Fibroblast of skin of back (primary cell): Measurements from ENCODE around the gene ZNF766. TPM values are rescaled to one million over a fixed set of nuclear protein-coding genes. Genes with fewer than 3 reads are reported as not detected.
"Not testable (repeated sequence)": the region's sequence is repeated elsewhere in the genome, so short reads cannot be mapped to it uniquely, and the experiment has no call there.

Experiments used
- DNase-seq: peaks from one replicate; pipeline ENCODE4 v3.0.0-alpha.2; 2013
- polyA plus RNA-seq, 2 experiments: library from polyadenylated mRNA; unstranded; fragments of 120-200 nt; gene quantifications; one replicate each; pipeline ENCODE4 v1.2.1, GENCODE V29; 2013; ENCODE audit not compliant: insufficient read length in 2 of 2

The ZNF766 gene
- polyA plus RNA-seq (2013, experiment 1 of 2; ENCODE audit: insufficient read length): 6.6 TPM
- 7.4 TPM for polyA plus RNA-seq (2013, experiment 2 of 2; ENCODE audit: insufficient read length)

- peak; percentile 94 for DNase-seq
Measured at GRCh38 chr19:52269338-52270261, at the start of gene ZNF766. ZNF766 (plus strand) TSS chr19:52269587; CDS start chr19:52269614, 27 bp downstream.

GRCh38 chr19:52219611-52220010 lies 49.8 kb upstream of the ZNF766 start:
- no peak for DNase-seq

GRCh38 chr19:52221031-52221430 lies 48.4 kb upstream of the ZNF766 start:
- no peak for DNase-seq

GRCh38 chr19:52221831-52222375 lies 47.5 kb upstream of the ZNF766 start:
- DNase-seq: no peak

- DNase-seq: no peak
Measured at GRCh38 chr19:52224211-52224610, 45.2 kb upstream of the ZNF766 start.

- DNase-seq: no peak
Measured at GRCh38 chr19:52226652-52227051, 42.7 kb upstream of the ZNF766 start.

- no peak for DNase-seq
Measured at GRCh38 chr19:52227196-52227940, 42.0 kb upstream of the ZNF766 start.

- DNase-seq: no peak
Measured at GRCh38 chr19:52227980-52228379, 41.4 kb upstream of the ZNF766 start.

GRCh38 chr19:52229524-52229923 lies 39.9 kb upstream of the ZNF766 start:
- DNase-seq: no peak

GRCh38 chr19:52230685-52231084 lies 38.7 kb upstream of the ZNF766 start:
- no peak for DNase-seq

GRCh38 chr19:52231154-52231910 lies 38.1 kb upstream of the ZNF766 start:
- DNase-seq: no peak

GRCh38 chr19:52234406-52234805 lies 35.0 kb upstream of the ZNF766 start:
- no peak for DNase-seq

GRCh38 chr19:52237197-52237596 lies 32.2 kb upstream of the ZNF766 start:
- no peak for DNase-seq

GRCh38 chr19:52237771-52238400 lies 31.5 kb upstream of the ZNF766 start:
- peak; percentile 62 for DNase-seq

GRCh38 chr19:52244021-52244420 lies 25.4 kb upstream of the ZNF766 start:
- no peak for DNase-seq

GRCh38 chr19:52248241-52248640 lies 21.1 kb upstream of the ZNF766 start:
- DNase-seq: peak; percentile 35

- no peak for DNase-seq
Measured at GRCh38 chr19:52258426-52258825, 11.0 kb upstream of the ZNF766 start.

GRCh38 chr19:52265556-52265955 lies 3.8 kb upstream of the ZNF766 start:
- not testable (repeated sequence) for DNase-seq

- DNase-seq: peak; percentile 27
Measured at GRCh38 chr19:52270266-52270885, 989 bp downstream of the ZNF766 start.

- DNase-seq: no peak
Measured at GRCh38 chr19:52273301-52273700, 3.9 kb downstream of the ZNF766 start.

GRCh38 chr19:52274191-52274590 lies 4.8 kb downstream of the ZNF766 start:
- DNase-seq: no peak
